ENCODE results near the gene PKMYT1.

Gene PKMYT1

DNA sequence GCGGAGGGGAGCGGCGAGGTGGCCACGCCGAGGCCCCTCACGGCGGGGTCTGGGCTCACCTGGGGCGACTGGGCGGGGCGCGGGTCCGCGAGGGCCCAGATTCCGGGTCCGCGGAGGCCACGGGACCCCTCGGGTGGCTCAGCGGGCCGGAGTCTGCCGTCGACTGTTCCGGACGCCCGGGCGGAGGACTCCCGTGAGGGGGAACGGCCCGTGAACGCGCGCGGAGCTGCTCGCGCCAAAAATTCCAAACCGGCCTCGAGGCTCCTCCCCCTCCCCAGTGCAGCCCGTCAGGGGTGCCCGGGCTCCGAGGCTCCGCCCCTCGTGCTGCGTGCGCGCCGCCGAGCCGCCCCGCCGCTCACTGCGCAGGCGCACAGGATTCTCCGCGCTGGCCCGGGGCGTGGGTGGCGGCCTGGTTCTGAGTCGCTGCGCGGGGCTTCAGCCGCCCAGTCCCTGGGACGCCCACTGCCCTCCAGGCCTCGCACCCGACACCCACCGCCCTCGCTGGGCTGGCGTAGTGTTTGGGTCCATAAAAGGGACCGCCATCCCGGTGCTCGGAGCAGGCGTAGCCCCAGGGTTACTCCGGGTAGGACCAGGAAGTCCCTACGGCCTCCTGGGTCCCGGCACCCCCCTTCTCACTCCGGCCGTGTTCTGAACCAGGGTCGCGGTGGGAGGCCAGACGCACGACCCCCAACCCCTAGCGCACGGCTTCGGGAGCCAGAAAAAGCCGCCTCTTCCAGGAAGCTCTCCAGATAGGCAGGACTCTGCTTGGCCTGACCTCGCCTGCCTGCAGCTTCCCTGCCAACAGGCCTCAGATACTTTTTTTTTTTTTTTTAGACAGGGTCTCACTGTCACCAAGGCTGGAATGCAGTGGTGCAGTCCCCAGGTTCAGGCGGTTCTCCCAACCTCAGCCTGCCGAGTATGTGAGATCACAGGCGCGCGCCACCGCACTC, at the start of gene PKMYT1:
PKMYT1 (minus strand) TSS at position 220 of the 950 bp plus-strand sequence. CDS start 789 bp downstream, outside the sequence.
- peak; percentile 96 for DNase-seq

DNA sequence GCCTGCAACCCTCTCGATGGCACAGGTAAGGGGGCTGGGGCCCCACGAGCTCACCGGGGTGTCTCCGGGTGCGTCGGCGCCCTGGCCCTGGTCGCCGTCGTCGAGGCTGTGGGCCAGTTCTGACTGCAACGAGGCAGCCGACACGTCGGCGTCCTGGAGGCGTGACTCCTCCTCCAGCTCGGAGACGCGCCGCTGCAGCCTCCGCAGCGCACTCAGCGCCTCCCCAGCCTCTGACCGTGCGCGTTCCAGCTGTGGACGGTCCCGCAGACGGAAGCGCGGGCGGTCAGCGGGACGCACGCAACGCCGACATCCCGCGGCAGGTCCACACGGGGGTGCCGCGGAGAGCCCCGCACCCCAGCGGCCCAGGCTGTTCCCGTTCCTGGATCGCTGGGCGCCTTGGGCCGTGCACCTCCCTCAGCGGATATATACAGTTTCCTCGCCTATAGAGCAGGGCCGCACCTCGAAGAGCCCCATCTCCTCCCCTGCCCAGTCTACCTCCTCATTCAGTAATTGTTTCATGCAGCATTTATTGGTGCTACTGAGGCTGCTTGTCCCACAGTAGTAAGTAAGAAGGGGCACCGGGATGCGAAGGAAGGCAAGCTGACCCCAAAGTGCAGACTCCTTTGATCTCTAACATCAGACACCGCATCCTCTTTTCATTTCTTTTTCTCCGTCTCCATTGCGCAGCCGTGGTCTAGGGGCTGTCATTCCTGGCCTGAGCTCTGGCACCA, 49.4 kb upstream of the PKMYT1 start:
- peak; percentile 69 for DNase-seq

DNA sequence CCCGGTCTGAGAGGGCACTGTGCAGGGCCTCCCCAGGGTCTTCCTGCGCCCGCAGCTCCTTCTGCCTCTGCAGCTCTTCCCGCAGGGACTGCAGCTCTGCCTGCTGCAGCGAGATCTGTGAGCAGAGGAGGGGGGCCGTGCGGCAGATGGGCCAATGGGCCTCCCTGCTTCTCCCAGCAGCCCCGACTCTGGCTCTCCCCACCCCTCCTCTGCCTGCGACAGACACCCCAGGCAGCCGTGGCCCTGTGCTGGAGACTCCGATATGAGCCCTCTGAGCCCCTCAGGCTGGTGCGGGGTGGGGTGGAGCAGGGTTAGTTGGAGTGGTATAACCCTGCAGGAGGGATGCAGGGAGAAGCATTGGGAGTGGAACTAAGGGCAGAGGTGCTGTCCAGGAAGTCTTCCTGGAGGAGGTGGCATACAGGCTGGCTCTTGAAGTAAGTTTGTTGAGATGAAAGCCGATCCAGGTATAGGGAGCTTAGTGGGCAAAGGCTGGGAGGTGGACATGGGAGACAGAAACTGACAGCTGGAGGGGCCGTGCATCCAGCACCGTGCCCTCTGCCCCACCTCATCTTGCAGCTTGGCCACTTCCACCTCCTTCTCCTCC, 48.6 kb upstream of the PKMYT1 start:
- DNase-seq, result no peak

GRCh38 chr16:3027983-3028715, 47.9 kb upstream of the PKMYT1 start:
- peak; percentile 92 for DNase-seq

DNA sequence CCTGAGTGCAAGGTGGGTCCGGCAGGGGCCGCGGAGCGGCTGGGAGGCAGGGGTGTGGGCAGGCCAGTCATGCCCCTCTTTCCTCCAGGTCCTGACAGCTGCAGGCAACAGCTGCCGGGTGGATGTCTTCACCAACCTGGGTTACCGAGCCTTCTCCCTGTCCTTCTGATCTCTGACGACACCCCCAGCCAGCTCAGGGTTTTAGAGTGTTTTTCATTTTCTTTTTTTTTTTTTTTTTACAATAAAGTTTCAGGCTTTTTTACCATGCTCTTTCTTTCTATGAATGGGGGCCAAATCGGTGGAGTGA, 47.2 kb upstream of the PKMYT1 start:
- no peak for DNase-seq

DNA sequence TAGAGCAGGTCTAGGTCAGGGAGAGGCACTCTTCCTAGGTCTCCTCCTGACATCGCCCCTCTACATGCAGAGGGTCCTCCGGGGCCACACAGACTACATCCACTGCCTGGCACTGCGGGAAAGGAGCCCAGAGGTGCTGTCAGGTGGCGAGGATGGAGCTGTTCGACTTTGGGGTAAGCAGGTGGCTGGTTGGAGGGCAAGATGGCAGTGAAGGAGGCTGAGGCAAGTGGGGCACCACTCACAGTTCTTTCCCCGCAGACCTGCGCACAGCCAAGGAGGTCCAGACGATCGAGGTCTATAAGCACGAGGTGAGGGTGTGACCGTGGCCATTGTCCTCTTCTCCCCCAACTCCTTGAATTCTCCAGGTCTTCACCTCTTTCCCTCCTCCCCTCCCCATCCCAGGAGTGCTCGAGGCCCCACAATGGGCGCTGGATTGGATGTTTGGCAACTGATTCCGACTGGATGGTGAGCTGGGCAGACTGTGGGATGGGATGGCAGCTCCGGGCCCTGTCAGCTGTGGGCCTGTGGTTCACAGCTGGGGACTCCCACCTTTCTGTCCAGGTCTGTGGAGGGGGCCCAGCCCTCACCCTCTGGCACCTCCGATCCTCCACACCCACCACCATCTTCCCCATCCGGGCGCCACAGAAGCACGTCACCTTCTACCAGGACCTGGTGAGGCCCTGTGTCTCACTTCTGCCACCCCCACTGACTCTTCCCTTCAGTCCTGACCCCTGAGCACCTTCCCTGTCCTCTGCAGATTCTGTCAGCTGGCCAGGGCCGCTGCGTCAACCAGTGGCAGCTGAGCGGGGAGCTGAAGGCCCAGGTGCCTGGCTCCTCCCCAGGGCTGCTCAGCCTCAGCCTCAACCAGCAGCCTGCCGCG, 46.6 kb upstream of the PKMYT1 start:
- DNase-seq, result no peak

- DNase-seq, result no peak
These were observed 45.7 kb upstream of the PKMYT1 start for GRCh38 chr16:3026003-3026378.

DNA sequence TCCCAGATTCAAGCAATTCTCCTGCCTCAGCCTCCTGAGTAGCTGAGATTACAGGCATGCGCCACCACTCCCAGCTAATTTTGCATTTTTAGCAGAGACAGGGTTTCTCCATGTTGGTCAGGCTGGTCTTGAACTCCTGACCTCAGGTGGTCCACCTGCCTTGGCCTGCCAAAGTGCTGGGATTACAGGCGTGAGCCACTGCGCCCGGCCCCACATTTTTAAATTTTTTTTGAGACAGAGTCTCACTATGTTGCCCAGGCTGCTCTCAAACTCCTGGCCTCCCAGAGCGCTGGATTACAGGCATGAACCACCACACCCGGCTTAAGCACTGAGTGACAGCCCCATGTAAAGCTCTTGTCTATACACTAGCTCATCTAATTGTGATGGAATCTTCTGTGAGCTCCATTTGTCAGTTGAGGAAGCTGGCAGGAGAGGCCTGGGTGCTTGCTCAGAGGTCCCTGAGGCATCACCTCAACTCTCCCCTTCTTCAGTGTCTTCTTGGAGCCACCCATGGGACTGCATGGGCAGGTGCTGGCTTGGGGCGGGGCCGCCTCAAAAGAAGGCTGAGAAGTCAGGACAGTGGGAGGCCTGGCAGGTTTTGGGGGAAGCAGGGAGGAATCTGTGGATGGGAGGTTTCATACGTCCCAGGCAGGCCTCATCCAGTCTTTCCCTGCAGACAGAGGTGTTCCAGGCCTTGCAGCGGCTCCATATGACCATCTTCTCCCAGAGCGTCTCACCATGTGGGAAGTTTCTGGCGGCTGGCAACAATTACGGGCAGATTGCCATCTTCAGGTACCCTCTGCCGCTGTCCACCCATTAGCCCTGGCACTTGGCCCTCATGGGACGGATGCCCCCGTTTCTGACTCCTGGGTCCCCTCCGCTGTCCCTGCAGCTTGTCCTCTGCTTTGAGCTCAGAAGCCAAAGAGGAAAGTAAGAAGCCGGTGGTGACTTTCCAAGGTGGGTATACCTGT, 45.1 kb upstream of the PKMYT1 start:
- DNase-seq, result no peak

- peak; percentile 98 for DNase-seq
These were observed 43.6 kb upstream of the PKMYT1 start, which contains the start of the genes HCFC1R1 and THOC6 for GRCh38 chr16:3023669-3024478. Gene HCFC1R1 (minus strand): TSS chr16:3023942. CDS start chr16:3023941, 1 bp downstream. Gene THOC6 (plus strand): TSS chr16:3024035. CDS start chr16:3024327, 292 bp downstream.

- DNase-seq, result no peak
These were observed 43.1 kb upstream of the PKMYT1 start for GRCh38 chr16:3023415-3023668.

- peak; percentile 56 for DNase-seq
These were observed 42.6 kb upstream of the PKMYT1 start for GRCh38 chr16:3022684-3023414.

DNA sequence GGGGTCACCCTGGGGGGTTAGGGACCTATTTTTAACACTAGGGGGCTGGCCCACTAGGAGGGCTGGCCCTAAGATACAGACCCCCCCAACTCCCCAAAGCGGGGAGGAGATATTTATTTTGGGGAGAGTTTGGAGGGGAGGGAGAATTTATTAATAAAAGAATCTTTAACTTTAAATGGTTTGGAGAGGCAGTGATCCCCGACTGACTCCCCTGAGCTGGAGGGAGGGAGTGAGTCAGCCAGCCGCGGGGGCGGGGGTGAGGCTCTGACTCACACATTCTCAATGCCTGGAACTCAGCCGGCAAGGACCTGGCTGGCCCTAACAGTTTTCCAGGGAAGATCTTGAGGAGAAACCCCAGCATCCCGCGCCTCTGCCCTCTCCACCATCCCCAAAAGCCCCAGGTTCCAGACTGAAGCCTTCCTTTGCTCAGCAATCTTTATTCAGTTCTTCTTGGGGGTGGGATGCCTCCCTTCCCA, 42.0 kb upstream of the PKMYT1 start:
- DNase-seq, result peak; percentile 95

GRCh38 chr16:3021449-3022207, 41.4 kb upstream of the PKMYT1 start:
- DNase-seq, result peak; percentile 96

DNA sequence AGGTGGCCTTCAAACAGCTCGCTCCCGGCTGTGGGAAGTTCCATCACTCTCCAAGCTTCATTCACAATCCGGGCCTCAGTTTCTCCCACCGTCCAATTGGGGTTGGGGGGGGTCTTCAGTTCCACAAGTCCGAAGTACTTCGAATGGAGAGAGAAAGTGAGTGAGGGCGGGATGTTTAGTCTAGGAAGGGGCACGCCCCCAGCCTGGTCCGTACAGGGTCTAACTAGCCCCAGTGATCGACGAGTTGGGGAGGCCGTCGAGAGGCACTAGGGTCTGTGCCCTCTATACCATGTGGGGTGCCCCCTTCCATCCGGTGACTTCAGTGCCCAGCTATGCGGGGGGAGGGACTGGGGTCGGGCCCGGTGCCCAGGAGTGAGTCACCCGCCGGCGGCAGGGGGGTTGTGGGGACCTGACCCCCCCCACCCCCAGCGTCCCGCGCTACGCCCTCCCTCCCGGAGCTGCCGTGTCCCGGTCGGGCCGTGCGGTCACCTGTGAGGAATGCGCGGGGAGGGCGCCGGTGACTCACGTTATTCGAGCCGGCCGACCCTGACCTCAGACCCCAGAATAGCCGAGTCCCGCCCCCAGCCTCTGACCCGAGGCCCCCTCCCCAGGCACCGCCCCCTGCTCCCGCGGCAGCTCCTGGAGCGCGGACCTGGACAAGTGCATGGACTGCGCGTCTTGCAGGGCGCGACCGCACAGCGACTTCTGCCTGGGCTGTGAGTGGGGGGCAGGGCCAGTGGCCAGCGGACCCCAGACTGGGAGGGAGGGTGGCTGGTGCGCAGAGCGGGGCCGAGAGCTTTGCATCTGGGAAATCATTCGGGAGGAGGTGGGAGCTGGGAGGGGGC, 40.6 kb upstream of the PKMYT1 start:
- DNase-seq, result peak; percentile 61

DNA sequence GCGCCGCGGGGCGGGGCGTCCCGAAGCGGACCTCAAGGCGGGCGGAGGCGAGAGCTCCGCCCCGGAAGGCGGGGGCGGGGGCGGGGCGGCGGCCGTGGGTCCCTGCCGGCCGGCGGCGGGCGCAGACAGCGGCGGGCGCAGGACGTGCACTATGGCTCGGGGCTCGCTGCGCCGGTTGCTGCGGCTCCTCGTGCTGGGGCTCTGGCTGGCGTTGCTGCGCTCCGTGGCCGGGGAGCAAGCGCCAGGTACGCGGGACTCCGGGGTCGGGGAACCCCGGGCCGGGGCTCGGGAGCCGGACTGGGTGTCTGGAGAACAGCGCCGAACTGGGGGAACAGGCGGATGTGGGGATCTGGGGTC, 40.0 kb upstream of the PKMYT1 start, which contains the start of gene TNFRSF12A:
TNFRSF12A (plus strand) TSS at position 122 of the 357 bp plus-strand sequence; CDS start at position 152, 30 bp downstream.
- peak; percentile 77 for DNase-seq

GRCh38 chr16:3019594-3020246, 39.5 kb upstream of the PKMYT1 start:
- DNase-seq, result peak; percentile 21
